Activated CD8-positive, alpha-beta T cell treated with anti-CD3 and anti-CD28 coated beads, Interleukin-2, amount 10 ng/mL, durations not matched to agents 7 days and 5 days (primary cell): ENCODE data around the gene LRP8. TPM values are rescaled to one million over a fixed set of nuclear protein-coding genes. Genes with fewer than 3 reads are reported as not detected.

Experiments
- ATAC-seq: fragments of 150-1000 bp; cut with Tn5 transposase; one replicate; pipeline ENCODE4 v1.10.0; 2021; ENCODE audit warnings: moderate library complexity
- CTCF ChIA-PET: fragments of 350-600 bp; sonication (Branson Sonifier 250); formaldehyde crosslinking; loops from one replicate; lab custom pipeline; 2021; ENCODE audit warnings: antibody characterized with exemption; lab: Charles Lee
- POLR2A ChIA-PET: fragments of 350-600 bp; sonication (Branson Sonifier 250); formaldehyde crosslinking; loops from one replicate; lab custom pipeline; 2021; ENCODE audit warnings: antibody characterized with exemption; lab: Charles Lee
- DNase-seq: peaks from one replicate; pipeline ENCODE4 v3.0.0-alpha.2; 2020
- H3K27ac Mint-ChIP-seq: one replicate; pipeline ENCODE4 v1.8.0; 2021; ENCODE audit warnings: mild to moderate bottlenecking, mixed read lengths
- H3K27me3 Mint-ChIP-seq: one replicate; pipeline ENCODE4 v1.8.0; 2021; ENCODE audit warnings: low read depth, mixed read lengths
- H3K36me3 Mint-ChIP-seq: one replicate; pipeline ENCODE4 v1.8.0; 2021; ENCODE audit warnings: low read depth, mixed read lengths
- H3K4me1 Mint-ChIP-seq: one replicate; pipeline ENCODE4 v1.8.0; 2021; ENCODE audit warnings: low read depth, mixed read lengths
- H3K4me3 Mint-ChIP-seq: one replicate; pipeline ENCODE4 v1.8.0; 2021; ENCODE audit warnings: mild to moderate bottlenecking, mixed read lengths
- H3K9me3 Mint-ChIP-seq: one replicate; pipeline ENCODE4 v1.8.0; 2022; ENCODE audit warnings: mixed read lengths; ENCODE audit not compliant: insufficient read depth
- total RNA-seq, 2 experiments: library from RNA; stranded (reverse); gene quantifications; one replicate each; pipeline ENCODE4 v1.2.3, GENCODE V29; 2021

LRP8 gene
- total RNA-seq, 2 experiments from 2014 or later, result 62.7 to 71.8 TPM

DNA sequence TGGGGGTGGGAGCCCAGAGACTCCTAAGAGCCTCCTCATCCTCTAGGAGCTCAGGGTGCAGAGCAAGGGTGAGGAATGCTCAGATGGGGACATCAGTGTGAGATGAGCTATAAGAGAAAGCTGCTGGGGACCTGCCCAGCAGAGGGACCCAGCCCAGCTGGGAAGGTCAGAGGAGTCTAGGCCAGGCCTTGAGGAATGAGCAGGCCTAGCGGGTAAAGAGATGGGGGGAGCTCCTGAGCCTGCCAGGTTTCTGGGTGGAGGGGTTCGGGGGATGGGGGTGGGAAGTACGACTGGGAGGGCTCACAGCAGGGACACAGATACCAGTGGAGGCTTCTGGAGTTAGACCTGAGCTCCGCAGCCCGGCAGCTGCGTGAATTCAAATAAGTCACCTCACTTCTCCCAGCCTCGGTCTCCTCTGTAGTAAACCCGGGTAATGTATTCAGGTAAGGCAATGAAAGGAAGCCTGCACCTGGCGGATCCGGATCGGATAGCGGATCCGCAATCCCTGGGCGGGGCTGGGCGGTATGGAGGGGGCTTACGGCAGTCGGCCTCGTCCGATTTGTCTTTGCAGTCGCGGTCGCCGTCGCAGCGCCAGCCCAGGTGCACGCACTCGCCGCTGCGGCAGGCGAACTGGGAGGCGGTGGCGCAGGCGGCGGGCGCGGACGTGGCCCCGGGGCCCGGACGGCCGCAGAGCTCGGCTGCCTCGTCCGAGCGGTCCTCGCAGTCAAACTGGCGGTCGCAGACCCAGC lies 51.5 kb downstream of the LRP8 start:
- no peaks in the 10 kb centered on the region for H3K4me1 Mint-ChIP-seq
- H3K27ac Mint-ChIP-seq, result no peak overlapping the region
- POLR2A ChIA-PET, result no interaction called here
- DNase-seq (no peak), ATAC-seq (no peak)
- H3K36me3 Mint-ChIP-seq, result peaks cover 48% of the 10 kb centered on the region
- no peaks in the 10 kb centered on the region for H3K27me3 Mint-ChIP-seq
- H3K9me3 Mint-ChIP-seq, result no peaks in the 10 kb centered on the region
- CTCF ChIA-PET, result interaction anchor here (2.4 to 10.0 kb wide), 2 partner anchors 115 to 137 kb away, joined by 7 to 167 read pairs; no protein-coding TSS in a partner anchor
- H3K4me3 Mint-ChIP-seq, result no peak overlapping the region

DNA sequence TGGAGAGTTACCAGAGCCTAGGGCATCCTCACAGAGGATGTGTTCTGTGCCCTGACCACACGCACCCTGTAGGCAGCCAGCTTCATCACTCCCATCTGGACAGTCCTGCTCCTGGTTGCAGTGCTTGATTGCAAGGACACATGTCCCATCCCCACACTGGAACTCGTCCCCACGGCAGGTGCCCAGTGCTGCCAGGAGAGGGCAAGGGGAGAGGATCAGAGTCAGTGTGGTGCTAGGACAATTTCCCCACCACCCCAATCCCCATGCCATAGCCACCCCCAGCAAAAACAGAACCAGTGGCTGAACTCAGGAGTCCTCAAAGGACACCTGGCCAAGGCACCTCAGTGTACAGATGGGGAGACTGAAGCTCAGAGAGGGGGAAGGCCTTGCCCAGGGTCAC lies 52.3 kb downstream of the LRP8 start:
- CTCF ChIA-PET, result interaction anchor here (10.0 kb wide), 1 partner anchor 116 kb away, joined by 167 read pairs; no protein-coding TSS in a partner anchor
- peaks cover 47% of the 10 kb centered on the region for H3K36me3 Mint-ChIP-seq
- ATAC-seq, result no peak

DNA sequence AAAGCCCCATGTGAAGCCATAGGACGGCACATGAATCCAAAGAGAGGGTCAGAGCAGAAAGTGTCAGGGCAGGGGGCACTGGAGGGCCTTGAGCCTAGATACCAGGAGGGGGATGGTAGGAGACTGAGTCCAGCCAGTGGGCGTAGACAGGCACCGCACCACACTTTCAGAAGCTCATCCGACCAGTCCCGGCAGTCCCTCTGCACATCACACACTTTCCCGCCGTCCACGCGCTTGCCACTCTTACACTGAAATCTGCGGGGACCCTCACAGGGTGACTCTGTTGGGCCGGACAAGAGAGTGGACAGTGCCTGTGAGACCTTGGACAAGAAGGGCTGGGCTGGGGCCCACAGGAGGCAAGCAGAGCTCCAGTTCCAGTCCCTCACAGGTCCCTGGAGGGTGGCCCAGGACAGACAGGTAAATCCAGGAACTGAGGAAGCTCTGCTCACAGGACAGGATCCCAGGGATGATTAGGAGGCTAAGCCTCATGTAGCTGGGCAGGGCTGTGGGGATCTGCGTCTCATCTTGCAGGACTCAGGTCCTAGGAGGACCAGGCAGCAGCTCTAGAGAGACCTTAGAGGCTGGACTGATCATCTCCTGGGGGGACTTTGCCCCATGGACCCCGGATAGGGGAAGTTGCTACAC lies 53.2 kb downstream of the LRP8 start:
- Mint-ChIP-seq H3K9me3 (no peaks in the 10 kb centered on the region), H3K27me3 (no peaks in the 10 kb centered on the region), H3K36me3 (peaks cover 47% of the 10 kb centered on the region), H3K27ac (peak overlapping the region; percentile 52), H3K4me1 (no peaks in the 10 kb centered on the region), H3K4me3 (no peak overlapping the region)
- CTCF ChIA-PET, result interaction anchor here (0.5 to 10.0 kb wide), 2 partner anchors 117 to 605 kb away, joined by 3 to 167 read pairs; no protein-coding TSS in a partner anchor
- no peak for ATAC-seq
- POLR2A ChIA-PET, result no interaction called here
- no peak for DNase-seq

More for the DNA sequence above, 52.3 kb downstream of the LRP8 start:
- DNase-seq, result no peak
- Mint-ChIP-seq H3K27me3 (no peaks in the 10 kb centered on the region), H3K27ac (no peak overlapping the region), H3K4me3 (no peak overlapping the region), H3K9me3 (no peaks in the 10 kb centered on the region), H3K4me1 (no peaks in the 10 kb centered on the region)
- POLR2A ChIA-PET, result no interaction called here

DNA sequence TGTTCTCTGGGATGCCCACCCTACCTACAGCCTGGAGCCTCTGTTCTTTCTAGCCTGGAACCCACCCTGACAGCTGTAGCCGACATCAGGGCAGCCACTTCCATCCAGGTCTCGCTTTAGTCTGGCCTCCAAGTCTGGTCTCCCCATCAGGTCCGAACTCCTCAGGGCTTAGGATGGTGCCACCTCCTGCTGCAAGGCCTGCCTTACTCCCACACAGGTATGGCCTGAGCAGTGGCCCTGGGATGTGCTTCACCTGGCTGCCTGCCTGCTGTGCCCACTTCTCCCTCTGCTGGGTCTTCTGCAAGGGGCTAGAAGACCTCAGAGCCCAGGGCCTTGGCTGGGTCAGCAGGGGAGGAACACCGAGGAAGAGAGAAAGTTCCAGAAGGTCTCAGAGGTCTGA lies 53.8 kb downstream of the LRP8 start:
- ATAC-seq, result no peak
- DNase-seq, result no peak
- Mint-ChIP-seq H3K27me3 (no peaks in the 10 kb centered on the region), H3K9me3 (no peaks in the 10 kb centered on the region), H3K36me3 (peaks cover 47% of the 10 kb centered on the region), H3K4me3 (no peak overlapping the region), H3K27ac (peak overlapping the region; percentile 52), H3K4me1 (no peaks in the 10 kb centered on the region)
- POLR2A ChIA-PET, result no interaction called here
- CTCF ChIA-PET, result interaction anchor here (10.0 kb wide), 1 partner anchor 117 kb away, joined by 167 read pairs; no protein-coding TSS in a partner anchor

DNA sequence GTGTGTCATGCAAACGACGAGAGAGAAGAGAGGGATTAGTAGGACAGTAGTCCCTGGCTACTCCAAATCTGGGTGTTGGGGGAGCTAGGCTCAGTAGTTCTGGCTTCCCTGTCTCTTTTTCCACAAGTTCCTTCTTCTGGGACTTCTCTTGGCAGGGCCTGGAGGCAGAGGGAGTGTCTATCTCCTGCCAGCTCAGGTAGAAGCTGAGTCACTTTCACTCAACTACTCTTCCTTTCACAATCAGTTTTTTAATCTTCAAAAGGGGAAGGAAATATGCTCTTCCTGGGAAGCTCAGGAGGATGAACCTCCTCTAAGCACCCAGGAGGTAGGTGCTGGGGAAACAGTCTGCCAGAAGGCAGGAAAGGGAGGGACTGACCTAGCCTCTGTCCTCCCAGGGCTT lies 54.3 kb downstream of the LRP8 start:
- H3K9me3 Mint-ChIP-seq, result no peaks in the 10 kb centered on the region
- no peaks in the 10 kb centered on the region for H3K4me1 Mint-ChIP-seq
- ATAC-seq (no peak), DNase-seq (no peak)
- no peak overlapping the region for H3K4me3 Mint-ChIP-seq
- peak overlapping the region; percentile 47 for H3K27ac Mint-ChIP-seq
- peaks cover 52% of the 10 kb centered on the region for H3K36me3 Mint-ChIP-seq
- no peaks in the 10 kb centered on the region for H3K27me3 Mint-ChIP-seq
- POLR2A ChIA-PET, result no interaction called here
- CTCF ChIA-PET, result interaction anchor here (10.0 kb wide), 1 partner anchor 118 kb away, joined by 167 read pairs; no protein-coding TSS in a partner anchor

DNA sequence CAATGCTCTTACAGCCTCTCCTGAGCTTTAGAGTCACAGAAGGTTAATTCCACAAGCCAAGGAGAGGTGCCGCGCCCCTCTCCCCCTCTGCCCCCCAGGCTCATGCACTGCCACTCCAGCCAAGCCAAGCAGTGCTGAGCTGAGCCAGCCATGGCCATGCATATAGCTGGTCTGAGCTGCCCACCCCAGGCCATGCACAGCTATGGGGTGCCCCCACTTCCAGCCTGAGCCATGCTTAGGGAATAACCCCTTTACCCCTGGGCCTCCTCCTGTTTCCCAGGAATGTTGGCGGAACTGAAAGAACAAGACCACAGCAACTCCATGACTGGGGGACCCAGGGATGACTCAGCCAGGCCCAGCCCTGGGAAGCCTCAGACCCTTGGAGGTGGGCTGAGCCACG lies 55.5 kb downstream of the LRP8 start:
- no peaks in the 10 kb centered on the region for H3K9me3 Mint-ChIP-seq
- ChIA-PET POLR2A (no interaction called here), CTCF (interaction anchor here (0.8 kb wide), 1 partner anchor 14 kb away, joined by 3 read pairs; no protein-coding TSS in a partner anchor)
- DNase-seq (no peak), ATAC-seq (no peak)
- no peak overlapping the region for H3K27ac Mint-ChIP-seq
- no peaks in the 10 kb centered on the region for H3K27me3 Mint-ChIP-seq
- no peak overlapping the region for H3K4me3 Mint-ChIP-seq
- no peaks in the 10 kb centered on the region for H3K4me1 Mint-ChIP-seq
- H3K36me3 Mint-ChIP-seq, result peaks cover 46% of the 10 kb centered on the region

DNA sequence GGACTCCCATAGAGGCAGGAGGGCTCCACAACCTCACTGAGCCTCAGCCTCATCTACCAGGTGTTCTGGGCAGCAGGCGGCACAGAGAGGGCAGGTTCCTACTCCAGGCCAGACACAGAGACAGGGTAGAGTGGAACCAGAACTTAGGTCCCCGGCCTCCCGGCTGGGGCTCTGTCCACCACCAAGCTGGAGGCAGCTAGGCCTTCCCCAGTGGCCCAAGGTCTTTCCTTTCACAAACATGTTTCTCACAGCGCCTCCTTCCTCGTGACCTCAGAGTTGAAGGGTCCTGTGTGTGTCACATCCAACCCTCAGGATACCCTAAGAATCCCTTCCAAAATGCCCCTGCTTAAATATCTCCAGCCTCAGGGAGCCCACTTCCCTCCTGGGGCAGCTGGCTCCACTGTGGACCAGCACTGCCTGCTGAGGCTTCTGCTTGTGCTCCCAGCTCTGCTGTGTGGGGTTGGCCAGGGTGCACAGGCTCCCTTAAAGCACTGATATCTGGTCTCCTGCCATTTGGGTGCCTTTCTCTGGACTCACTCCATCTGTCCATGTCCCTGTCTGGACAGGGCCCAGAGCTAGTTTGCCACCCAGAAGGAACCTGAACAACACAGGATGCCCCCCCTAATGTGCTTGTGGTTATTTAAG lies 56.3 kb downstream of the LRP8 start:
- no peaks in the 10 kb centered on the region for H3K9me3 Mint-ChIP-seq
- peaks cover 47% of the 10 kb centered on the region for H3K36me3 Mint-ChIP-seq
- H3K27ac Mint-ChIP-seq, result peak overlapping the region; percentile 27
- ChIA-PET CTCF (no interaction called here), POLR2A (no interaction called here)
- H3K4me3 Mint-ChIP-seq, result no peak overlapping the region
- H3K4me1 Mint-ChIP-seq, result no peaks in the 10 kb centered on the region
- no peak for DNase-seq
- no peak for ATAC-seq
- no peaks in the 10 kb centered on the region for H3K27me3 Mint-ChIP-seq

DNA sequence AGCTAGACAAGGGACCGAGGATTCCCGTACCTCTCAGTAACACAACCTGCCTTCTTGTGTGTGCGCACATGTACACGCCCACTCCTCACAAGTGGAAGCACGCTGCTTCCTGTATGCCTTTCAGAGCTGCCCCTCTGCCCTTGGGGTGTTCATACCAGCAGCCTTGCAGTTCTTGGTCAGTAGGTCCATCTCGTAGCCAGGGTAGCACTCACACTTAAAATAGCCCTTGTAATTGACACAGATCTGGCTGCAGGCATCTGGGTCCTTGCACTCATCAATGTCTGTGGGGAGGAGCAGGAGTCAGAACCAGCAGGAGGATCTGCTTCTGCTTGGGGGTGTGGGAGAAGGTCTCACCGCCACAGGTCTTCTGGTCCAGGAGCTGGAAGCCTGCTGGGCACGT lies 57.0 kb downstream of the LRP8 start:
- POLR2A ChIA-PET, result interaction anchor here (0.8 kb wide), 1 partner anchor 188 kb away, joined by 3 read pairs; the partner anchor contains the start of gene DMRTB1
- CTCF ChIA-PET, result no interaction called here
- Mint-ChIP-seq H3K4me1 (no peaks in the 10 kb centered on the region), H3K4me3 (no peak overlapping the region), H3K9me3 (no peaks in the 10 kb centered on the region), H3K36me3 (peaks cover 47% of the 10 kb centered on the region), H3K27me3 (no peaks in the 10 kb centered on the region), H3K27ac (no peak overlapping the region)
- DNase-seq (no peak), ATAC-seq (no peak)

DNA sequence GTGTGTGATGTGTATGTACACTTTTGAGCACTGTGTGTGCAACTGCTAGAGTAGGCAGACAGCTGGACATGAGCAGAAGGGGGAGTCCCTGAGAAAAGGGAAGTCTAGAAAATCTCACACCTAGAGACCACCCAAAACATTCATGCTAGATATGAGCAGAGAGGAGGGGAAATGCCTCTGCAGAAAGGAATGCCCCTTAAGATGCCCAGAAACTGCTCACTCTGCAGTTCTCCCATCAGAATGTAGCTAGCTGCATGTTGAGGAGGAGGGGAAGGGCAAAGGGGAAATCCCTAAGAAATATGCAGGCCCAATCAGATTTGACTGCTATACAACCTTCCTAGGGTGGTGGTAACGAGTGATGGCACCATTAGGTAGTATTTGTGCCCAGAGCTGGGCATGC lies 57.8 kb downstream of the LRP8 start:
- ATAC-seq (no peak), DNase-seq (no peak)
- Mint-ChIP-seq H3K27ac (no peak overlapping the region), H3K4me3 (no peak overlapping the region), H3K36me3 (peaks cover 50% of the 10 kb centered on the region), H3K4me1 (no peaks in the 10 kb centered on the region), H3K27me3 (no peaks in the 10 kb centered on the region), H3K9me3 (no peaks in the 10 kb centered on the region)
- POLR2A ChIA-PET, result interaction anchor here (0.8 kb wide), 1 partner anchor 189 kb away, joined by 3 read pairs; the partner anchor contains the start of gene DMRTB1
- CTCF ChIA-PET, result interaction anchor here (3.4 kb wide), 1 partner anchor 8 kb away, joined by 14 read pairs; no protein-coding TSS in a partner anchor

DNA sequence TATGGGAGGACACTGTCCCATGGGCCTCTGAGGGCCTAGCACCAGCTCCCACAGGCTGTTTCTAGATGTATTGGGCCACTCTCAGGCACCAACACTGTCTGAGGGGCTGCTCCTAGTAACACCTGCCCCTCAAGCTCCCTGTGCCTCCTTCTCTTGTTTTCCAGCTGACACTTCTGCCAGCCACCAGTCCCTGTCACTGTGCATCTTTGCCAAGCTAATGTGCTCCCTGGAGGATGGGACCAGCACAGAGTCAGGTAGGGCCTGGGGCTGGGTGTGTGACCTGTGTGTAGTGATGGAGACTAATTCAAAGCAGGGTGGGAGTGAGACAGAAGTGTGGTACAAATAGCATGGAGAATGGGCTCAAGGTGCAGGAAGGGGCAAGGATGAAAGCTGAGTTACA lies 60.1 kb downstream of the LRP8 start:
- Mint-ChIP-seq H3K36me3 (peaks cover 58% of the 10 kb centered on the region), H3K27ac (no peak overlapping the region), H3K9me3 (no peaks in the 10 kb centered on the region), H3K4me3 (no peak overlapping the region), H3K4me1 (no peaks in the 10 kb centered on the region), H3K27me3 (no peaks in the 10 kb centered on the region)
- CTCF ChIA-PET, result interaction anchor here (3.4 kb wide), 1 partner anchor 11 kb away, joined by 14 read pairs; no protein-coding TSS in a partner anchor
- no peak for DNase-seq
- POLR2A ChIA-PET, result no interaction called here
- no peak for ATAC-seq

DNA sequence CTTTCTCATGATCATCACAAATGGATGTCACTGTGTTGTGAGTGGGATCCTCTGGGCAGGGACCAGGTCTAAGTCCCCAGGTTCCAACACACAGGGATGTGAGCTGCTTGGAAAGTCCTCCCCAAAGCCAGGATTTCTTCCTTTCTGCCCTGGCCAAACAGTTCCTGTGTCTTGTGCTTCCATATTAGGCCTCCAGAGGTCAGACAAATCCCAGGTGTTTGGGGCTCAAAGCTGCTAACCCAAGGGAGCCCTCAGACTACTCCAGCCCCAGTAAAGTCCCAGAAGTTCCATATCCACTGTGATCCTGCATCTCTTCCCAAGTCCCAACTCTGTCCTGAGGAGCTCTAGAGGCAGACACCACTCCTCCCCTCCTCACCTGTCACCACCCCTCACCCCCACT lies 61.8 kb downstream of the LRP8 start:
- Mint-ChIP-seq H3K4me1 (no peaks in the 10 kb centered on the region), H3K36me3 (peaks cover 57% of the 10 kb centered on the region), H3K4me3 (no peak overlapping the region), H3K27ac (no peak overlapping the region), H3K27me3 (no peaks in the 10 kb centered on the region), H3K9me3 (no peaks in the 10 kb centered on the region)
- no peak for ATAC-seq
- no peak for DNase-seq
- ChIA-PET CTCF (interaction anchor here (0.7 to 1.0 kb wide), 3 partner anchors 13 to 191 kb away, joined by 3 read pairs; no protein-coding TSS in a partner anchor), POLR2A (no interaction called here)
